NCI-H774 (cell line): ENCODE data around the gene MED12L.
"Not testable (repeated sequence)": the region's sequence is repeated elsewhere in the genome, so short reads cannot be mapped to it uniquely, and the experiment has no call there.

ENCODE experiments used
- DNase-seq: peaks from one replicate; lab custom pipeline; 2025; lab: John Stamatoyannopoulos, UW

The MED12L gene

DNA sequence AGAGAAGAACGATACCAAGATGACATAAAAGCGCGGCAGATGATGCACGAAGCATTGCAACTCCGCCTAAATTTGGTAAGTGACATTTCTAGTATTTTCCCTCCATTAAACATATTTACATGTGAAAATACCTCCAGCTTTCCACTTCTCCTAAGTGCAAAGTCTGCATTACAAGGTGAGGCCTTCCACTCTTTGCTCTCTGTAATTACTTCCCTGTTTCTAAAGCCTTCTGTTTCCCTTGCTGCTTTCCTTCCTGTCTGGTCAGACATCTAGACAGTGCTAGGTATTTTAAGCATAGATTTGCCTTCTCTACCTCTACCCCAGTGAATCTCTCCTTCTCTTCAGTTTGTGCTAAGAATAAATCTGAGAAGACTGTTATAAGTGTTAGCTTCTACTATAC lies 297.2 kb downstream of the MED12L start:
- DNase-seq = no peak

- no peak for DNase-seq
These were observed 297.6 kb downstream of the MED12L start for GRCh38 chr3:151383111-151383510.

GRCh38 chr3:151383956-151384355 lies 298.5 kb downstream of the MED12L start:
- no peak for DNase-seq

GRCh38 chr3:151384741-151385174 lies 299.3 kb downstream of the MED12L start, which contains the start of gene P2RY12:
Gene P2RY12 (minus strand): TSS chr3:151384753. CDS start chr3:151338845, 45,908 bp downstream.
- DNase-seq = no peak

DNA sequence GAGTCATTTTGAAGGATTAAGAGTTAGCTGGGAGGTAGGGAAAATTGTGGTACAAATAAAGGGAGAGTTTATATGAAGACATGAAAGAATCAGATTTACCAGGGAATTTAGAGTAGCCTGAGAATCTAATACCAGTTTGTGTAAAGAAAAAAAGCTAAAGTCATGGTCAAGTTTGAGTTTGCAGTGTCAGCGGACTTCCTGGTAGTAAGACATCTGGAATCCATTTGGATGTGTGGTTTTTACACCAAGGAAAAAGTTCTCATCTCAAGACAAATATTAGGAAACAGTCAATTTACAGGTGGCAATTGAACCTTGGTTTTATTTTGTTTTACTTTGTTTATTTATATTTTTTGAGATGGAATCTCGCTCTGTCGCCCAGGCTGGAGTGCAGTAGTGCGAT lies 300.6 kb downstream of the MED12L start:
- DNase-seq = no peak

DNA sequence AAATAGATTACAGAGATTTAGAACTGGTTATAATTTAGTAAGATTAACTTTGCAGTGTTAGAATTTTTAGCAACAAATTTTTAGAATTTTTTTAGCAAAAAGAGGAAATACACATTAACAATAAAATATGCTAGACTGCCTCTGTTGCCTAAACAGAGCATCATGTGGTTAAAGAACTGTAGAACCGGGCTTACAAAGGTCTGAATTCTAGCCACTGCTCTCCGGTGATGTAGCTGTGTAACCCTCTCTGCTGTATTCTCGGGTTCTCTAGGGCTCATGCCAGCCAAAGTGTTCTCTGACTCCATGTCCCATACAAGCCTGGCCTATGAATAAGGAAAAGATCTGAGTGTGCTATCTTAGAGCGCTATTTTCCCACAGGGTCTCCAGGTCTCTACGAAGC lies 302.0 kb downstream of the MED12L start:
- DNase-seq = no peak

DNA sequence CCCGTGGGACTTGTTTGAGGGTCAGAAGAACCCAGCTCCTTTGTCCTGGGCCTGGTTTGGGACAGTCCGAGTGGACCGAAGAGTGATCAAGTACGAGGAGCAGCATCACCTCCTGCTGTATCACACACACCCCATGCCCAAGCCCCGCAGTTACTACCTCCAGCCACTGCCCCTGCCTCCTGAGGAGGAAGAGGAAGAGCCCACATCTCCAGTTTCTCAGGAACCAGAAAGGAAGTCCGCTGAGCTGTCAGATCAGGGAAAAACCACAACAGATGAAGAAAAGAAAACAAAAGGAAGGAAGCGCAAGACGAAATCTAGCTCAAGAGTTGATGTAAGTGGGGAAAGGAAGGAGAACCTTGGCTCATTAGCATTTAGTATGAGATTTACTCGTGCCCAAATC lies 302.4 kb downstream of the MED12L start:
- DNase-seq = no peak

DNA sequence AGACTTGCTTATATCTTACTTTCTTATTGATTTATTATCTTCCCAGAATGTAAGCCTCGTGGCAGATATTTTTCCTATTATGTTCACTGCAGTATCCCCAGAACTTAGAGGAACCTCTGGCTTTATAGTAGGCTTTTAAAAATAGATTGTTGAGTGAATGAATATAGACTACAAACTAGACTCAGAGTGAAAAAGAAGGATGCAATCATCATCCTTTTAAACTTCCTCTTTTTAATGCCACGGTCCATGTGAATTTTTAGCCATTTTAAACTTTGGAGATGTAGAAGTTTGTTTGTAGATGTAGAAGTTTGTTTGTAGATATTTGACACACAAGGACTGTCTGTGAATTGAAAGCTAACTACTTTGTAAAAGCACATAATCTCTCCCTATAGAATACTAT lies 306.3 kb downstream of the MED12L start:
- no peak for DNase-seq

DNA sequence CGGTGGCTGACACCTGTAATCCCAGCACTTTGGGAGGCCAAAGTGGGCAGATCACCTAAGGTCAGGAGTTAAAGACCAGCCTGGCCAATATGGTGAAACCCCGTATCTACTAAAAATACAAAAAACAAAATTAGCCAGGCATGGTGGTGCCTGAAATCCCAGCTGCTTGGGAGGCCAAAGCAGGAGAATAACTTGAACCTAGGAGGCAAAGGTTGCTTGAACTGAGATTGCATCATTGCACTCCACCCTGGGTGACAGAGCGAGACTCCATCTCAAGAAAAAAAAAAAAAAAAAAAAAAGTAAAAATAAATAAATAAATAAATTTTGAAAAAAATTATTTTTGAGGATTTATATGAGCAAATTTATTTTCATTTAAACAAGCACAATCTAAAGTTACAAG lies 306.7 kb downstream of the MED12L start:
- not testable (repeated sequence) for DNase-seq

GRCh38 chr3:151393146-151393830 lies 307.8 kb downstream of the MED12L start:
- DNase-seq = no peak

GRCh38 chr3:151393941-151394340 lies 308.5 kb downstream of the MED12L start:
- DNase-seq = no peak

DNA sequence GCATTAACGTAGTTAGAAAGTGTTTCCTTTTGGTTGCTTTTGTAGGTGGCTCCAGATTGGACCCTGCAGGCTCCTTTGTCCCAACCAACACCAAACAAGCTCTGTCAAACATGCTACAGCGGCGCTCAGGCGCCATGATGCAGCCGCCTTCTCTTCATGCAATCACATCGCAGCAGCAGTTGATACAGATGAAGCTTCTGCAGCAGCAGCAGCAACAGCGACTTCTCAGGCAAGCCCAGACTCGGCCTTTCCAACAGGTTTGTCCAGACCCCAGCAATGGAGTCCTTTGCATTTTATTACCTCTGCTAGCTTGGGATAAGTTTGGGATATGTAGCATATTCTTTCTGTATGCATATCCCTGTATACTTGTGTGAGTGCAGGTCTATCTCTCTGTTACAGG lies 309.1 kb downstream of the MED12L start:
- DNase-seq = no peak

GRCh38 chr3:151395806-151396205 lies 310.3 kb downstream of the MED12L start:
- DNase-seq = no peak

GRCh38 chr3:151398895-151399294 lies 313.4 kb downstream of the MED12L start:
- no peak for DNase-seq

DNA sequence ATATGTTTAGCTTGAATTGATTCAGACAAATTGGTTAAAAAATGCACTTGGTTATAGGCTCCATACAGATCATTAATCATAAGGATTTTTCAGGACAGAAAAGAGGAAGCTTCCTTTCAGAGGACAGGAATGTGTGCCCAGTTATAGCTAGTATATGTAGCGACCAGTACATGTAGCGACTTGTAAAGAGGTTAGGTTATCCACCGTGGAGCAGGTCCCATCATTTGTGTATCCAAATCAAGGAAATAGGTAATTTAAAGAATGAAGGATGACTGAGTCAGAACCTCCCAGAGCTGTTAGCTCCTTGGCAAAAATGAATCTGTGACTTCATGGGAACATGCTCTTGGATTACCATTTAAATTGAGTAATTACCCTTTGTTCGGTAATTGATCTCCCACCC lies 314.9 kb downstream of the MED12L start:
- DNase-seq = no peak

- no peak for DNase-seq
These were observed 316.9 kb downstream of the MED12L start for GRCh38 chr3:151402349-151402748.

- DNase-seq = no peak
These were observed 317.8 kb downstream of the MED12L start for GRCh38 chr3:151403246-151403645.

GRCh38 chr3:151404316-151404715 lies 318.9 kb downstream of the MED12L start:
- DNase-seq = no peak

DNA sequence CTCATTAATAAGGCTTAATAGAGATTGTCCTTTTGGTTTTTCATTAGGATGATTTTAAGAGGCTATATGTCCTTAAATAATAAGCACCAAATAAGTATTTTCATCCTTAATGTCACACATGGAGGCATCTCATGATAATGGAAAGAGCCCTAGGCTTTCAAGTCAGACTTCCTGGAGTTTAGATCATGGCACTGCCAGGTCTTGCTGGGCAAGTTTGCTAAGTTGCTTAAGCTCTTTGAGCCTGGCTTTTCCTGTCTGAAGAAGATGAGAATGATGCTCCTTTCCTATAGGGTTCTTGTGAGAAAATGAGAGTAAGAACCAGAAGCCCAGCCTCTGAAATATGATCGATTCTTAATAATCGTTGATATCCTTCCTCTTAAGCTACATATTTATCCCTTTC lies 322.5 kb downstream of the MED12L start:
- no peak for DNase-seq

DNA sequence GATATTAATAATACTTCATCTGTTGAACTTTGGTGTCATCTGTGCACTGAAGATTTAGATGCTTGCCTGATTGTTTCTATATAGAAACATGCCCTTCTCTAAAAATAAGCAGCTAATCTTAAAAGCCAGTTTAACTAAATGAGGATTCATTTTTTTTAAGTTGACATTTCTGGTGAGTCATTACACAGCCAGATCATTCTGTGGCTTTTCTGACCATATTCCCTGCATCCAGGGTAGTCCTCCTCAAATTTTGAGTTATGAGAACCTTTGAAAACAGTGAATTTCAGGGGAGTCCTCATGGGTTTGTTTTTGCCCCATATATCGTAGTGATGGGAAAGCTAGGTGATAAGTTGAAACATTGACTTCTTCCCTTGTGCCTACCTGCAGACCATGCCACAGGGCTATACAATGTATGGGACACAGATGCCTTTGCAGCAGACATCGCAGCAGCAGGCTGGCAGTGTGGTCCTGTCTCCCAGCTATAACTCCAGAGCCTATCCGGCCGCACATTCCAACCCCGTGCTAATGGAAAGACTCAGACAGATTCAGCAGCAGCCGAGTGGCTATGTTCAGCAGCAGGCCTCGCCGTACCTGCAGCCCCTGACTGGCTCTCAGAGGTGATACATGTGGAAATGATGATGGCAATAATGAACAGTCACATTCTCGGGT lies 325.6 kb downstream of the MED12L start:
- no peak for DNase-seq

GRCh38 chr3:151412989-151413388 lies 327.5 kb downstream of the MED12L start:
- no peak for DNase-seq

DNA sequence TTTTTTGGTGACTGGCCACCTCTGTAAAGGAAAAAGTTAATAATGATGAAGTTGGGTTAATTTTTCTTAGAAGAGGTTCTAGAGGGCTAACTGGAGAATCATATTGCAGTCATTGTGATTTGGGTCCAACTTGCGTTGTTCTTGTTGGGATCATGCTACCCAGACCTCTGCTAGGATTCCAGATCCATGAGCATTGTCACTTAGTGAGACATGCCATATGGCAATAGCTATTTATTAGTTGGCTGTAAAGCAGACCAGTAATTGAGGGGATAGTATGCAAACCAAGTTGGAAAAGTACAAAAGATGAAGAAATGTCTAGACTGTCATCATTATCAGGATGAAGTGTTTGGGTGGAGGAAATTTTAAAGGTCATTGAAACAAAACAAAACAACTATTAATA lies 329.8 kb downstream of the MED12L start:
- no peak for DNase-seq

DNA sequence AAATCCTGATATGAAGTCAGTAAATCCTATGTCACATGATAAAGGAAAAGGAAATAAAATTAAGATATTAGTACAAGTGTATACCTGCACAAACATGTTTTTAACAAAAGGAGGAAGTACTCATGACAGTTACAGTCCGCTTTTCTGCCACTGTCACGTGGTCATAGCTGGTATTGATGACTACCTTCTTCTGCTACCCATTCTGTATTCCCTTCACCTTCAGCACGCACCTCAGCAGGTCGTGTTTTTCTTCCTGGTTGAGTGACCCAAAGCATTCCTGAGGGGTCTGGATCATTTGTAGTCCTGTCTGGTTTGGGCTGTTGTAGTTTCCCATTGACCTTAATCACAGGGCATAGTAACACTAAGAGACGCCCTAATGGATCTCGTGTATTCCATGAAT lies 334.3 kb downstream of the MED12L start:
- DNase-seq = no peak

DNA sequence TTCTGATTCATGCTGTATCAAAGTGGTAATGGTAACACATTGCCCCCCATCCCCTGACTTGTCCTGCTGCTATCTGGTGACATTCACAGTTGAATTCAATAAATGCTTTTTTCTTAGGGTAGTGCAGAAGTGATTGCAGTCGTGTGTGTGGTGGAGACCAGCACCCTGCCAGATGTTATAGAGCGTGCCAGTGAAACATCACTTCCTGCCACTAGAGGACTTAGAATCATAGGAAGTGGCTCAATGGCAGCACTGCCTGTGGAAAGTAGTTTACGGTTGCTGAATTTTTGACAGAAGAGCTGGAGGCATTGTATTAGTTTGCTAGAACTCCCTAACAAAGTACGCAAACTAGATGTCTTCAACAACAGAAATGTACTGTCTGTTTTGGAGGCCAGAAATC lies 336.5 kb downstream of the MED12L start:
- DNase-seq = no peak
